ENCODE data around the gene COL1A1.

The COL1A1 gene

GRCh38 chr17:50146230-50146926 lies 55.1 kb downstream of the COL1A1 start:
- TF ChIP-seq CTCF (IDR thresholded peaks at IDR 0.05): no peak

GRCh38 chr17:50145532-50146229 lies 55.8 kb downstream of the COL1A1 start:
- TF ChIP-seq CTCF (IDR thresholded peaks at IDR 0.05): no peak

DNA sequence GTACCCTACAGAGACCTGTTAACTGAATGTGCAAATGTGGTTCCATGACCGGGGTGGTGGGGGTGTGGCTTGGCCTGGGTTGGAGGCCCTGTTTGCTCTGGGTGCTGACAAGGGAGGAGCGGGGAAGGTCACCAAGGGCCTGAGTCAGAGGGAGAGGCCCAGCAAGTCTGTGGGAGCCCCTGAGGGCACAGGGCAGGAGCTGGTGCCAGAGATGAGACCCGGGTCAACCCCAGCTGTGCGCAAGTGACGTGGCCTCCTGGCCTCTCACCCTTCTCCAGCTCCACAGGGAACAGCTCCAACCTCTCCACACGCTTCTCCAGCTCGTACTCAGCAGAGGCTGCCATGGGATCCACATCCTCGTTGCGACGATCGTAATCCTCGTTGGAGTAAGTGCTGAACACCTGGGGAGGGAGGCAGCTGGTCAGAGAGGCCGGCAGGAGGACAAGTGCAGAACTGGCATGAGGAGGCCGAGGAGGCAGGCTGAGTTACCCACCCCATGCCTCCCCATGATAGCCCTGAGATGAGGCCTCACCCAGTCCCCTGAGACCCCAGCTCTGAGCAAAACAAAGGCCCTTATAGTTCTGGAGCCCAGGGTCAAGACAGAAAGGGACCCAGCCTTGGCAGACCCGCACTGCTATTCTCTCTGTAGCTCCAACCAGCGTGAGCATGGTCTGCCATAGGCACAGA lies 56.4 kb downstream of the COL1A1 start:
- no peak for TF ChIP-seq CTCF (IDR thresholded peaks at IDR 0.05)

DNA sequence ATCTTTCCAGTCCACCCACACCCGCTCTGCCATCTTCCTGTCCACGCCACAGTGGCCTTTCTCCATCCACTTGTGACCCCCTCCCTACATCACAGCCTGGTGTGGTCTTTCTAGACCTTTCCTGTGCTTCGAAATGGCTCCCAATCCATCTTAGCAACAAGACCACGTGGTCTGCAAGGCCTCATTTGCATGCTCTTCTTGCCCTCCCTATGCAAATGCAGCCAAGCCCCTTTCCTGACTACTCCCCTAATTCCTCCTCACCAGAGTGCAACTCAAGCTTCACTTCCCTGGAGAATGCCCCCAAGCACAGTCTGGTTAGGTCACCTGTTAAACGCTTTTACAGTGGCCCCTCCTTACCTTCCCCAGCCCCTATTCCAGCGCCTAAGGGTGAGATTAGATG lies 57.1 kb downstream of the COL1A1 start:
- TF ChIP-seq CTCF (IDR thresholded peaks at IDR 0.05): no peak

- no peak for TF ChIP-seq CTCF (IDR thresholded peaks at IDR 0.05)
Observed at GRCh38 chr17:50143461-50144176, 57.8 kb downstream of the COL1A1 start.

GRCh38 chr17:50141745-50142110 lies 59.7 kb downstream of the COL1A1 start:
- TF ChIP-seq CTCF (IDR thresholded peaks at IDR 0.05): no peak

DNA sequence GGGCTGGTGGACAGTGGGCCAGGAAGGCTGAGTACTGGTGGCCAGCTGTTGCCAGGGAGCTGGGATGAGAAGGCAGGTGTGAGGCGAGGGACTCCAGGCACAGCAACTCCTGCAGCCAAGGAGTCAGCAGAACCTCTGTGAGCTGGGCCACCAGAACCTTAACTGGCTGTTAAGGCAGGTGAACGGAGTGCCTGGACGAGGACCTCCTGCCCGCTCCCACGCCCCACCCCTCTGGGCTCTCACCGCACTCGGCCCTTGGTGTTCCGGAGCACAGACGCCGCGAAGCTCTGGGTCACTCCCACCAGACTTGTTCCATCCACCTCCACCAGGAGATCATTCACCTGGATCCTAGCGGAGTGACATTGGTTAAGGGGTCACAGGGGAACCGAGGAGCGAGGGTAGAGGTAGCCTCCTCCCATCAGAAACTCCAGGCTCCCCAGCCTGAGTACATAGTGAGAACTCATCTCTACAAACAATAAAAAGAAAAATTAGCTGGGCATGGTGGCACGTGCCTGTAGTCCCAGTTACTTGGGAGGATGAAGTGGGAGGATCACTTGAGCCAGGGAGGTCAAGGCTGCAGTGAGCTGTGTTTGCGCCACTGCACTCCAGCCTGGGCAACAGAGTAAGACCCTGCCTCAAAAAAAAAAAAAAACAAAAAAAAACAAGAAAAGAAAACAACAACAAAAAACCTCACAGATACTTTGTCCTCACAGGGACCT lies 60.2 kb downstream of the COL1A1 start:
- TF ChIP-seq CTCF (IDR thresholded peaks at IDR 0.05): no peak
